ENCODE measurements around the gene TMC3.
"Not testable (repeated sequence)": the region's sequence is repeated elsewhere in the genome, so short reads cannot be mapped to it uniquely, and the experiment has no call there.

Gene TMC3

GRCh38 chr15:81373775-81374395 is at the start of gene TMC3:
TSS of gene TMC3 (minus strand) at chr15:81374213. CDS start at chr15:81374077, 136 bp downstream.
- no peak for DNase-seq

- no peak for DNase-seq
These were observed 47.4 kb upstream of the TMC3 start for GRCh38 chr15:81421461-81421860.

- no peak for DNase-seq
These were observed 45.4 kb upstream of the TMC3 start for GRCh38 chr15:81419332-81419943.

- no peak for DNase-seq
These were observed 44.9 kb upstream of the TMC3 start for GRCh38 chr15:81418891-81419290.

GRCh38 chr15:81418444-81418843 is 44.4 kb upstream of the TMC3 start:
- DNase-seq = no peak

GRCh38 chr15:81414274-81414968 is 40.4 kb upstream of the TMC3 start:
- DNase-seq = not testable (repeated sequence)

- DNase-seq = no peak
These were observed 39.8 kb upstream of the TMC3 start for GRCh38 chr15:81413851-81414250.

- no peak for DNase-seq
These were observed 38.1 kb upstream of the TMC3 start for GRCh38 chr15:81411969-81412633.

- no peak for DNase-seq
These were observed 37.0 kb upstream of the TMC3 start for GRCh38 chr15:81411051-81411450.

GRCh38 chr15:81410318-81410753 is 36.3 kb upstream of the TMC3 start:
- DNase-seq = no peak

GRCh38 chr15:81407718-81408117 is 33.7 kb upstream of the TMC3 start:
- no peak for DNase-seq

- DNase-seq = no peak
These were observed 33.2 kb upstream of the TMC3 start for GRCh38 chr15:81407176-81407575.

- no peak for DNase-seq
These were observed 26.7 kb upstream of the TMC3 start for GRCh38 chr15:81400640-81401236.

GRCh38 chr15:81398910-81399551 is 25.0 kb upstream of the TMC3 start:
- no peak for DNase-seq

- DNase-seq = no peak
These were observed 24.4 kb upstream of the TMC3 start for GRCh38 chr15:81398456-81398855.

- no peak for DNase-seq
These were observed 20.6 kb upstream of the TMC3 start for GRCh38 chr15:81394603-81395002.

- no peak for DNase-seq
These were observed 17.6 kb upstream of the TMC3 start for GRCh38 chr15:81391657-81392056.

GRCh38 chr15:81388436-81388770 is 14.4 kb upstream of the TMC3 start:
- no peak for DNase-seq

GRCh38 chr15:81387621-81388435 is 13.8 kb upstream of the TMC3 start:
- DNase-seq = no peak

- DNase-seq = no peak
These were observed 12.9 kb upstream of the TMC3 start for GRCh38 chr15:81386947-81387346.

GRCh38 chr15:81385721-81386076 is 11.7 kb upstream of the TMC3 start:
- no peak for DNase-seq

Measured in NCI-H1436 treated with DMSO at 0.1 percent for 48 hours (cell line).